Measurements from ENCODE around the gene CCDC91. TPM values are rescaled to one million over a fixed set of nuclear protein-coding genes. Genes with fewer than 3 reads are reported as not detected.

CCDC91 gene
- total RNA-seq, 1 experiment from 2014 or later, result 15.7 TPM

DNA sequence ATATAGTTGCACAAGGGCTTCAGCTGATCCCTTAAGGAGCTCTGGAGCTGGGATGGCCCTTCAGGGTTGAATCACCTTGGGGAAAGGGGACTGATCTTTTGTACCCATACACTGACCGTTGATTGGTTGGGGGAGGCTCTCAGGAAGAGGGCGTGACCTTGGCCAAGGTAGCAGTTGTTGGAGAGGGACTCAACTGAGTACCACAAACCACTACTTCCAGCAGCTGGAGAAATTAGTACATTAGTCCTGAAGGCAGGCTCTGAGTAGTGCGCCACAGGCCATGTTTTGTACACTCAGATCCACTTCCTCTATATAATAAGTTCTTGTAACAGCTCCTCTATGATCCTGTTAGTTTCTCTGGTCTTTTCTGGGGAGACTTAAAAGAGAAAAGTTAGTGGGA is 317.6 kb downstream of the CCDC91 start (continued):
- TF ChIP-seq NR1H2 (CRISPR knock-in tag; IDR thresholded peaks at IDR 0.05), result no peak

DNA sequence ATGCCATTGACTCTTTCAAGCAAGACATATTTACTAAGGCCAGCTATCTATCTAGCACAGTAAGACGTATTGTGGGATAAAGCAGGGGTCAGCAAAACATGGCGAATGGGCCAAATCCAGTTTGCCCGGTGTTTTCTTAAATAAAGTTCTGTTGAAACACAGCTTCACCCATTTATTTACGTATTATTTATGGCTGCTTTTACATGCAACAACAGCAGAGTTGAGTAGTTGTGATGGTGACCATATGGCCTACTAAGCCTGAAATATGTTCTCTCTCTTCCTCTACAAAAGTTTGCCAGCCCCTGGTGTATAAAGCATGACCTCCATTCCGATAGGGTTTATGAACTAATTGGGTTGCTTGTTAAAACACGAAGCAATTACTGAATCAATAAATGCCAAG is 322.1 kb downstream of the CCDC91 start:
- Mint-ChIP-seq H3K27me3 (ENCODE audit: low read depth) (no peaks in the 10 kb centered on the region), H3K27ac (no peak overlapping the region), H3K36me3 (peaks cover 9% of the 10 kb centered on the region), H3K9me3 (peaks cover 12% of the 10 kb centered on the region), H3K4me1 (peaks cover 5% of the 10 kb centered on the region), H3K4me3 (no peak overlapping the region)
- no peak for DNase-seq (ENCODE audit: low spot score)
- CTCF ChIA-PET, result no interaction called here
- POLR2A ChIA-PET, result no interaction called here
- TF ChIP-seq GTF2I (CRISPR knock-in tag; conservative IDR thresholded peaks at IDR 0.05) (no peak), PRRX2 (CRISPR knock-in tag; IDR thresholded peaks at IDR 0.05) (no peak), NR1H2 (CRISPR knock-in tag; IDR thresholded peaks at IDR 0.05) (no peak), ESRRA (CRISPR knock-in tag; IDR thresholded peaks at IDR 0.05; ENCODE audit: borderline replicate concordance) (no peak), CREB1 (CRISPR knock-in tag; IDR thresholded peaks at IDR 0.05) (no peak), JAZF1 (CRISPR knock-in tag; IDR thresholded peaks at IDR 0.05) (no peak), OVOL2 (CRISPR knock-in tag; IDR thresholded peaks at IDR 0.05; ENCODE audit: borderline replicate concordance) (no peak), ZNF423 (CRISPR knock-in tag; IDR thresholded peaks at IDR 0.05) (no peak)
- TF ChIP-seq, protein P1, sequence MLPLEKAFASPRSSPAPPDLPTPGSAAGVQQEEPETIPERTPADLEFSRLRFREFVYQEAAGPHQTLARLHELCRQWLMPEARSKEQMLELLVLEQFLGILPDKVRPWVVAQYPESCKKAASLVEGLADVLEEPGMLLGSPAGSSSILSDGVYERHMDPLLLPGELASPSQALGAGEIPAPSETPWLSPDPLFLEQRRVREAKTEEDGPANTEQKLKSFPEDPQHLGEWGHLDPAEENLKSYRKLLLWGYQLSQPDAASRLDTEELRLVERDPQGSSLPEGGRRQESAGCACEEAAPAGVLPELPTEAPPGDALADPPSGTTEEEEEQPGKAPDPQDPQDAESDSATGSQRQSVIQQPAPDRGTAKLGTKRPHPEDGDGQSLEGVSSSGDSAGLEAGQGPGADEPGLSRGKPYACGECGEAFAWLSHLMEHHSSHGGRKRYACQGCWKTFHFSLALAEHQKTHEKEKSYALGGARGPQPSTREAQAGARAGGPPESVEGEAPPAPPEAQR (CRISPR knock-in tag; IDR thresholded peaks at IDR 0.05), result no peak
- TF ChIP-seq, protein P2, sequence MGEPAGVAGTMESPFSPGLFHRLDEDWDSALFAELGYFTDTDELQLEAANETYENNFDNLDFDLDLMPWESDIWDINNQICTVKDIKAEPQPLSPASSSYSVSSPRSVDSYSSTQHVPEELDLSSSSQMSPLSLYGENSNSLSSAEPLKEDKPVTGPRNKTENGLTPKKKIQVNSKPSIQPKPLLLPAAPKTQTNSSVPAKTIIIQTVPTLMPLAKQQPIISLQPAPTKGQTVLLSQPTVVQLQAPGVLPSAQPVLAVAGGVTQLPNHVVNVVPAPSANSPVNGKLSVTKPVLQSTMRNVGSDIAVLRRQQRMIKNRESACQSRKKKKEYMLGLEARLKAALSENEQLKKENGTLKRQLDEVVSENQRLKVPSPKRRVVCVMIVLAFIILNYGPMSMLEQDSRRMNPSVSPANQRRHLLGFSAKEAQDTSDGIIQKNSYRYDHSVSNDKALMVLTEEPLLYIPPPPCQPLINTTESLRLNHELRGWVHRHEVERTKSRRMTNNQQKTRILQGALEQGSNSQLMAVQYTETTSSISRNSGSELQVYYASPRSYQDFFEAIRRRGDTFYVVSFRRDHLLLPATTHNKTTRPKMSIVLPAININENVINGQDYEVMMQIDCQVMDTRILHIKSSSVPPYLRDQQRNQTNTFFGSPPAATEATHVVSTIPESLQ (CRISPR knock-in tag; IDR thresholded peaks at IDR 0.05), result no peak
- TF ChIP-seq, protein P3, sequence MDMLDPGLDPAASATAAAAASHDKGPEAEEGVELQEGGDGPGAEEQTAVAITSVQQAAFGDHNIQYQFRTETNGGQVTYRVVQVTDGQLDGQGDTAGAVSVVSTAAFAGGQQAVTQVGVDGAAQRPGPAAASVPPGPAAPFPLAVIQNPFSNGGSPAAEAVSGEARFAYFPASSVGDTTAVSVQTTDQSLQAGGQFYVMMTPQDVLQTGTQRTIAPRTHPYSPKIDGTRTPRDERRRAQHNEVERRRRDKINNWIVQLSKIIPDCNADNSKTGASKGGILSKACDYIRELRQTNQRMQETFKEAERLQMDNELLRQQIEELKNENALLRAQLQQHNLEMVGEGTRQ (CRISPR knock-in tag; IDR thresholded peaks at IDR 0.05), result no peak
- TF ChIP-seq, protein P4, sequence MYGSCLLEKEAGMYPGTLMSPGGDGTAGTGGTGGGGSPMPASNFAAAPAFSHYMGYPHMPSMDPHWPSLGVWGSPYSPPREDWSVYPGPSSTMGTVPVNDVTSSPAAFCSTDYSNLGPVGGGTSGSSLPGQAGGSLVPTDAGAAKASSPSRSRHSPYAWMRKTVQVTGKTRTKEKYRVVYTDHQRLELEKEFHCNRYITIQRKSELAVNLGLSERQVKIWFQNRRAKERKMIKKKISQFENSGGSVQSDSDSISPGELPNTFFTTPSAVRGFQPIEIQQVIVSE (CRISPR knock-in tag; IDR thresholded peaks at IDR 0.05; ENCODE audit: borderline replicate concordance), result no peak
- no peak for ATAC-seq

DNA sequence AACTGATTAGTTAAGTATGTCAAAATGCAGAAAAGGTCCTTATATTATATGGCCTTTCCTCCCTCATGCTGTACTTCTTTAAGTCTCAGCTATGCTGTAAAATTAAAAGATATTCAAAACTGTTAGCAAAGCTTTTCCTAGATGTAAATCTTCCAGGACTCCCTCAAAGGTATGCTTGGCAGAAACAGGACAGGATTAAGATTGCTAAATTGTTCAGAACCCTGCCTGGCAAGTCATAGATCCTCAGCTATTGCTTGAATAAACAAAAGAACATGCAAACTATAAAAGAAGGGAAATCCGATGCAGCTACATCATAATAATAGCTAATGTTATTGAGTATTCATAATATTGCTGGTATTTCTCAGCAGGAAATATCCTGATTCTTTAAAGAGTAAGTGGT is 322.6 kb downstream of the CCDC91 start:
- DNase-seq (ENCODE audit: low spot score) (no peak), ATAC-seq (no peak)
- Mint-ChIP-seq H3K27ac (no peak overlapping the region), H3K4me3 (no peak overlapping the region), H3K9me3 (peaks cover 17% of the 10 kb centered on the region), H3K36me3 (peaks cover 9% of the 10 kb centered on the region), H3K27me3 (ENCODE audit: low read depth) (no peaks in the 10 kb centered on the region), H3K4me1 (peaks cover 5% of the 10 kb centered on the region)
- POLR2A ChIA-PET, result no interaction called here
- CTCF ChIA-PET, result no interaction called here
- TF ChIP-seq ZNF671 (CRISPR knock-in tag; IDR thresholded peaks at IDR 0.05) (no peak), ZNF423 (CRISPR knock-in tag; IDR thresholded peaks at IDR 0.05) (no peak), ELF4 (CRISPR knock-in tag; IDR thresholded peaks at IDR 0.05; ENCODE audit: low read depth) (no peak), GABPB1 (CRISPR knock-in tag; IDR thresholded peaks at IDR 0.05) (no peak), NFATC4 (CRISPR knock-in tag; IDR thresholded peaks at IDR 0.05) (no peak)
- TF ChIP-seq, protein P5, sequence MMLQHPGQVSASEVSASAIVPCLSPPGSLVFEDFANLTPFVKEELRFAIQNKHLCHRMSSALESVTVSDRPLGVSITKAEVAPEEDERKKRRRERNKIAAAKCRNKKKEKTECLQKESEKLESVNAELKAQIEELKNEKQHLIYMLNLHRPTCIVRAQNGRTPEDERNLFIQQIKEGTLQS (CRISPR knock-in tag; conservative IDR thresholded peaks at IDR 0.05), result no peak
- TF ChIP-seq, protein P6, sequence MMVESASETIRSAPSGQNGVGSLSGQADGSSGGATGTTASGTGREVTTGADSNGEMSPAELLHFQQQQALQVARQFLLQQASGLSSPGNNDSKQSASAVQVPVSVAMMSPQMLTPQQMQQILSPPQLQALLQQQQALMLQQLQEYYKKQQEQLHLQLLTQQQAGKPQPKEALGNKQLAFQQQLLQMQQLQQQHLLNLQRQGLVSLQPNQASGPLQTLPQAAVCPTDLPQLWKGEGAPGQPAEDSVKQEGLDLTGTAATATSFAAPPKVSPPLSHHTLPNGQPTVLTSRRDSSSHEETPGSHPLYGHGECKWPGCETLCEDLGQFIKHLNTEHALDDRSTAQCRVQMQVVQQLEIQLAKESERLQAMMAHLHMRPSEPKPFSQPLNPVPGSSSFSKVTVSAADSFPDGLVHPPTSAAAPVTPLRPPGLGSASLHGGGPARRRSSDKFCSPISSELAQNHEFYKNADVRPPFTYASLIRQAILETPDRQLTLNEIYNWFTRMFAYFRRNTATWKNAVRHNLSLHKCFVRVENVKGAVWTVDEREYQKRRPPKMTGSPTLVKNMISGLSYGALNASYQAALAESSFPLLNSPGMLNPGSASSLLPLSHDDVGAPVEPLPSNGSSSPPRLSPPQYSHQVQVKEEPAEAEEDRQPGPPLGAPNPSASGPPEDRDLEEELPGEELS (CRISPR knock-in tag; IDR thresholded peaks at IDR 0.05), result no peak
- TF ChIP-seq, protein P7, sequence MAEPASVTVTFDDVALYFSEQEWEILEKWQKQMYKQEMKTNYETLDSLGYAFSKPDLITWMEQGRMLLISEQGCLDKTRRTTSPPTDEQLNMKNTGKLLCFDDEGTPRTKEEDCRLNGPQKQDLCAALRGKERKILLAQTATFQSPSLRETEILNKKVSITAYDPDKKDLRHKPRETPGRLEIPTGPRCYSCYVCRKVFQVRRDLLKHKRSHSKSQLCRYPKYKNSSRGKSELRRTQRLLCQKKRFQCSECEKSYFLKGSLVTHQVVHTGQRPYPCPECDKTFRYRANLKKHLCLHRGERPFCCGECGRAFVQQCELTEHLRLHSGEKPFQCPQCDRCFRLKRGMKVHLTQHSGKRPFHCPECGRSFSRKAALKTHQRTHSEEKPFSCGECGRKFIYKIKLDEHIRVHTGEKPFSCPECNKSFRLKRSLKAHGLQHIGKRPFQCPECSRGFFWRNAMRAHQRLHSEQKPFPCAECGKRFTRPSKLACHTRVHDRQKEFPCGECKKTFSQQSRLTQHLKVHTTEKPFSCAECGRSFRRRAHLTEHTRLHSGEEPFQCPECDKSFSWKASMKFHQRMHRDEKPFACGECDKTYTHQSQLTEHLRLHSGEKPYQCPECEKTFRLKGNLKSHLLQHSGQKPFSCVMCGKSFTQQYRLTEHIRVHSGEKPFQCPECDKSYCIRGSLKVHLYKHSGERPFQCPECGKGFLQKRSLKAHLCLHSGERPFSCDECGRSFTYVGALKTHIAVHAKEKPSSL (CRISPR knock-in tag; conservative IDR thresholded peaks at IDR 0.05), result no peak
- TF ChIP-seq, protein P8, sequence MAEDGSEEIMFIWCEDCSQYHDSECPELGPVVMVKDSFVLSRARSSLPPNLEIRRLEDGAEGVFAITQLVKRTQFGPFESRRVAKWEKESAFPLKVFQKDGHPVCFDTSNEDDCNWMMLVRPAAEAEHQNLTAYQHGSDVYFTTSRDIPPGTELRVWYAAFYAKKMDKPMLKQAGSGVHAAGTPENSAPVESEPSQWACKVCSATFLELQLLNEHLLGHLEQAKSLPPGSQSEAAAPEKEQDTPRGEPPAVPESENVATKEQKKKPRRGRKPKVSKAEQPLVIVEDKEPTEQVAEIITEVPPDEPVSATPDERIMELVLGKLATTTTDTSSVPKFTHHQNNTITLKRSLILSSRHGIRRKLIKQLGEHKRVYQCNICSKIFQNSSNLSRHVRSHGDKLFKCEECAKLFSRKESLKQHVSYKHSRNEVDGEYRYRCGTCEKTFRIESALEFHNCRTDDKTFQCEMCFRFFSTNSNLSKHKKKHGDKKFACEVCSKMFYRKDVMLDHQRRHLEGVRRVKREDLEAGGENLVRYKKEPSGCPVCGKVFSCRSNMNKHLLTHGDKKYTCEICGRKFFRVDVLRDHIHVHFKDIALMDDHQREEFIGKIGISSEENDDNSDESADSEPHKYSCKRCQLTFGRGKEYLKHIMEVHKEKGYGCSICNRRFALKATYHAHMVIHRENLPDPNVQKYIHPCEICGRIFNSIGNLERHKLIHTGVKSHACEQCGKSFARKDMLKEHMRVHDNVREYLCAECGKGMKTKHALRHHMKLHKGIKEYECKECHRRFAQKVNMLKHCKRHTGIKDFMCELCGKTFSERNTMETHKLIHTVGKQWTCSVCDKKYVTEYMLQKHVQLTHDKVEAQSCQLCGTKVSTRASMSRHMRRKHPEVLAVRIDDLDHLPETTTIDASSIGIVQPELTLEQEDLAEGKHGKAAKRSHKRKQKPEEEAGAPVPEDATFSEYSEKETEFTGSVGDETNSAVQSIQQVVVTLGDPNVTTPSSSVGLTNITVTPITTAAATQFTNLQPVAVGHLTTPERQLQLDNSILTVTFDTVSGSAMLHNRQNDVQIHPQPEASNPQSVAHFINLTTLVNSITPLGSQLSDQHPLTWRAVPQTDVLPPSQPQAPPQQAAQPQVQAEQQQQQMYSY (CRISPR knock-in tag; IDR thresholded peaks at IDR 0.05), result no peak
- TF ChIP-seq, protein P9, sequence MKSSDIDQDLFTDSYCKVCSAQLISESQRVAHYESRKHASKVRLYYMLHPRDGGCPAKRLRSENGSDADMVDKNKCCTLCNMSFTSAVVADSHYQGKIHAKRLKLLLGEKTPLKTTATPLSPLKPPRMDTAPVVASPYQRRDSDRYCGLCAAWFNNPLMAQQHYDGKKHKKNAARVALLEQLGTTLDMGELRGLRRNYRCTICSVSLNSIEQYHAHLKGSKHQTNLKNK (CRISPR knock-in tag; IDR thresholded peaks at IDR 0.05), result no peak
